HEK293 (cell line): ENCODE results near the gene PRRG1.

Source experiments
- CTCF ChIP-seq: fragments of 450-650 bp; formaldehyde crosslinking; IDR thresholded peaks from 2 replicates; pipeline ENCODE4 v1.5.1; 2016; ENCODE audit warnings: missing biosample characterization, missing genetic modification characterization
- REST ChIP-seq: fragments of 450-650 bp; formaldehyde crosslinking; IDR thresholded peaks from 2 replicates; pipeline ENCODE4 v1.5.1; 2016; ENCODE audit warnings: missing biosample characterization, missing genetic modification characterization
- SP2 ChIP-seq: fragments of 450-650 bp; formaldehyde crosslinking; IDR thresholded peaks from 2 replicates; pipeline ENCODE4 v1.5.1; 2016; ENCODE audit warnings: missing biosample characterization, missing genetic modification characterization
- SP7 ChIP-seq: fragments of 450-650 bp; formaldehyde crosslinking; IDR thresholded peaks from 2 replicates; pipeline ENCODE4 v1.5.1; 2016; ENCODE audit warnings: missing biosample characterization, missing genetic modification characterization
- YY1 ChIP-seq: fragments of 450-650 bp; formaldehyde crosslinking; IDR thresholded peaks from 2 replicates; pipeline ENCODE4 v1.5.1; 2018; ENCODE audit warnings: missing biosample characterization, missing genetic modification characterization
- ZBTB8A ChIP-seq: fragments of 450-650 bp; formaldehyde crosslinking; IDR thresholded peaks from 2 replicates; pipeline ENCODE4 v1.5.1; 2016; ENCODE audit warnings: missing biosample characterization, missing genetic modification characterization
- ZFP69B ChIP-seq: fragments of 450-650 bp; formaldehyde crosslinking; IDR thresholded peaks from 2 replicates; pipeline ENCODE4 v1.5.1; 2016; ENCODE audit warnings: missing biosample characterization, missing genetic modification characterization
- ZNF121 ChIP-seq: fragments of 450-650 bp; formaldehyde crosslinking; IDR thresholded peaks from 2 replicates; pipeline ENCODE4 v1.5.1; 2016; ENCODE audit warnings: missing biosample characterization, missing genetic modification characterization
- ZNF138 ChIP-seq: fragments of 450-650 bp; formaldehyde crosslinking; IDR thresholded peaks from 2 replicates; pipeline ENCODE4 v1.5.1; 2016; ENCODE audit warnings: missing biosample characterization, missing genetic modification characterization, borderline replicate concordance
- ZNF426 ChIP-seq: fragments of 450-650 bp; formaldehyde crosslinking; IDR thresholded peaks from 2 replicates; pipeline ENCODE4 v1.5.1; 2017; ENCODE audit warnings: missing biosample characterization, missing genetic modification characterization, mild to moderate bottlenecking, inconsistent platforms, moderate library complexity
- ZNF513 ChIP-seq: fragments of 450-650 bp; IDR thresholded peaks from 2 replicates; pipeline ENCODE4 v1.5.1; 2018; ENCODE audit warnings: missing biosample characterization, missing genetic modification characterization
- ZNF654 ChIP-seq: fragments of 450-650 bp; formaldehyde crosslinking; IDR thresholded peaks from 2 replicates; pipeline ENCODE4 v1.5.1; 2016; ENCODE audit warnings: low read depth, missing biosample characterization, missing genetic modification characterization
- ZNF76 ChIP-seq: fragments of 450-650 bp; formaldehyde crosslinking; IDR thresholded peaks from 2 replicates; pipeline ENCODE4; 2016; ENCODE audit warnings: low read depth, missing biosample characterization, missing genetic modification characterization, borderline replicate concordance

GRCh38 chrX:37370499-37371141 is 21.5 kb downstream of the PRRG1 start:
- TF ChIP-seq ZNF654, result no peak
- no peak for TF ChIP-seq YY1 (tag by site-specific recombination)
- TF ChIP-seq ZFP69B (tag by site-specific recombination), result no peak
- no peak for TF ChIP-seq REST (tag by site-specific recombination)
- TF ChIP-seq SP7 (tag by site-specific recombination), result no peak
- no peak for TF ChIP-seq ZNF138 (tag by site-specific recombination)
- TF ChIP-seq ZNF513 (tag by site-specific recombination), result no peak
- TF ChIP-seq SP2 (tag by site-specific recombination), result no peak
- TF ChIP-seq ZBTB8A, result no peak
- TF ChIP-seq ZNF121 (tag by site-specific recombination), result no peak
- no peak for TF ChIP-seq ZNF426 (tag by site-specific recombination)
- TF ChIP-seq ZNF76 (tag by site-specific recombination), result no peak
- TF ChIP-seq CTCF (tag by site-specific recombination), result no peak
